Transverse colon (tissue), 4 donors: ENCODE results near the gene MBTPS1.

Experiments
- EP300 ChIP-seq: sonication (generic); formaldehyde crosslinking; IDR thresholded peaks from one replicate; pipeline ENCODE4 v1.6.1; 2017; ENCODE audit warnings: antibody characterized with exemption, low read depth
- POLR2A ChIP-seq: fragments of 450-650 bp; IDR thresholded peaks from one replicate; pipeline ENCODE4 v1.6.1; 2016; ENCODE audit warnings: antibody characterized with exemption, mild to moderate bottlenecking, moderate library complexity
- POLR2AphosphoS5 ChIP-seq, 3 donors: sonication (generic); formaldehyde crosslinking; IDR thresholded peaks; one replicate each; pipeline ENCODE4 v1.6.1; 2016; ENCODE audit warnings: antibody characterized with exemption in 3 of 3
- TF ChIP-seq, protein P1 (sequence below), 5 experiments: fragments of 200-600 bp in 3 of 5; fragments of 450-650 bp in 2 of 5; sonication (generic) in 3 of 5; IDR thresholded peaks; 1 replicate in 2 of 5; 2 replicates in 3 of 5; pipeline ENCODE4 v1.5.1; 2016 to 2017; ENCODE audit warnings: antibody characterized with exemption in 5 of 5, inconsistent platforms in 3 of 5, mild to moderate bottlenecking in 2 of 5, moderate library complexity in 1 of 5

DNA sequence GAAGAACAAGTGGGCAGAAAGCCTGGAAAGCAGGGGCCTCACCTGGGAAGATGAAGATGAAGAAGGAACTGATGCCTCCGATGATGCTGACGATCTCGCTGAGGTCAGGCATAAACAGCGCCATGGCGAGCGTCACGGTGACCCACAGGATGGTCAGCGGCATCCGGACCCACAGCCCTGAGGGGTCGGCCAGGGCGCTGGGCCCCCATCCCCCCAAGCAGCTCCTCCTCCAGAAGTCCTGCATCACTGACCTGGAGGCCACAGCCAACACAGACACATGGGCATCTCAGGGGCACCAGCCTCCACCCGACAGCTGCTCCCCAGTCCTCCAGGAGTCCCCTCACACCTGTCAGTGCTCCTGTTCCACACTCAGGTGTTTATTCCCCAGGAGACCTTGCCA, 100.3 kb downstream of the MBTPS1 start:
- TF ChIP-seq POLR2A (no peak), POLR2AphosphoS5 (IDR thresholded peaks at IDR 0.05) (no peak), EP300 (no peak)
- TF ChIP-seq, protein P1, sequence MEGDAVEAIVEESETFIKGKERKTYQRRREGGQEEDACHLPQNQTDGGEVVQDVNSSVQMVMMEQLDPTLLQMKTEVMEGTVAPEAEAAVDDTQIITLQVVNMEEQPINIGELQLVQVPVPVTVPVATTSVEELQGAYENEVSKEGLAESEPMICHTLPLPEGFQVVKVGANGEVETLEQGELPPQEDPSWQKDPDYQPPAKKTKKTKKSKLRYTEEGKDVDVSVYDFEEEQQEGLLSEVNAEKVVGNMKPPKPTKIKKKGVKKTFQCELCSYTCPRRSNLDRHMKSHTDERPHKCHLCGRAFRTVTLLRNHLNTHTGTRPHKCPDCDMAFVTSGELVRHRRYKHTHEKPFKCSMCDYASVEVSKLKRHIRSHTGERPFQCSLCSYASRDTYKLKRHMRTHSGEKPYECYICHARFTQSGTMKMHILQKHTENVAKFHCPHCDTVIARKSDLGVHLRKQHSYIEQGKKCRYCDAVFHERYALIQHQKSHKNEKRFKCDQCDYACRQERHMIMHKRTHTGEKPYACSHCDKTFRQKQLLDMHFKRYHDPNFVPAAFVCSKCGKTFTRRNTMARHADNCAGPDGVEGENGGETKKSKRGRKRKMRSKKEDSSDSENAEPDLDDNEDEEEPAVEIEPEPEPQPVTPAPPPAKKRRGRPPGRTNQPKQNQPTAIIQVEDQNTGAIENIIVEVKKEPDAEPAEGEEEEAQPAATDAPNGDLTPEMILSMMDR (IDR thresholded peaks at IDR 0.05) = no peak
